GM23338 (cell line): ENCODE results near the gene GRAMD2B. TPM values are rescaled to one million over a fixed set of nuclear protein-coding genes. Genes with fewer than 3 reads are reported as not detected.

Experiments used
- ATAC-seq: fragments of 200-7000 bp; cut with Tn5 transposase; 3 replicates; pipeline ENCODE4 v1.9.1; 2020
- DNase-seq: peaks from one replicate; pipeline ENCODE4 v3.0.0-alpha.2; 2015; ENCODE audit warnings: low spot score
- H2AFZ ChIP-seq: fragments of 200-600 bp; sonication (generic); 2 replicates; pipeline ENCODE4 v1.8.0; 2016; ENCODE audit warnings: antibody characterized with exemption, mild to moderate bottlenecking, moderate library complexity
- H3F3A ChIP-seq: fragments of 200-600 bp; sonication (generic); replicated peaks from 2 replicates; pipeline ENCODE4 v1.8.0; 2017; ENCODE audit warnings: antibody characterized with exemption, mixed run types, low read depth
- H3K27ac ChIP-seq: fragments of 200-600 bp; sonication (generic); 2 replicates; pipeline ENCODE4 v1.6.1; 2016; ENCODE audit warnings: low read depth
- H3K27me3 ChIP-seq: fragments of 200-600 bp; sonication (generic); 2 replicates; pipeline ENCODE4 v1.8.0; 2016; ENCODE audit warnings: mild to moderate bottlenecking, mixed run types, moderate library complexity; ENCODE audit not compliant: insufficient read depth
- H3K36me3 ChIP-seq: fragments of 200-600 bp; sonication (generic); 2 replicates; pipeline ENCODE4 v1.8.0; 2016; ENCODE audit warnings: mild to moderate bottlenecking; ENCODE audit not compliant: insufficient read depth
- H3K4me1 ChIP-seq: fragments of 200-600 bp; sonication (generic); 2 replicates; pipeline ENCODE4 v1.8.0; 2016; ENCODE audit warnings: mild to moderate bottlenecking, moderate library complexity; ENCODE audit not compliant: insufficient read depth
- H3K4me2 ChIP-seq: fragments of 200-600 bp; sonication (generic); 2 replicates; pipeline ENCODE4 v1.7.1; 2017; ENCODE audit warnings: mixed run types
- H3K4me3 ChIP-seq: fragments of 200-600 bp; sonication (generic); 2 replicates; pipeline ENCODE4 v1.6.1; 2016; ENCODE audit warnings: mixed run types
- H3K79me2 ChIP-seq: fragments of 200-600 bp; sonication (generic); replicated peaks from 2 replicates; pipeline ENCODE4 v1.8.0; 2017; ENCODE audit warnings: mild to moderate bottlenecking; ENCODE audit not compliant: insufficient read depth
- H3K9me2 ChIP-seq: fragments of 200-600 bp; sonication (generic); 2 replicates; pipeline ENCODE4 v1.8.0; 2017; ENCODE audit not compliant: insufficient read depth
- H4K20me1 ChIP-seq: fragments of 200-600 bp; sonication (generic); replicated peaks from 2 replicates; pipeline ENCODE4 v1.8.0; 2017; ENCODE audit warnings: mild to moderate bottlenecking; ENCODE audit not compliant: insufficient read depth
- H3K27ac Mint-ChIP-seq: 2 replicates; pipeline ENCODE4 v1.8.0; 2020; ENCODE audit warnings: inconsistent platforms, mild to moderate bottlenecking, moderate library complexity, mixed read lengths
- H3K27me3 Mint-ChIP-seq: 3 replicates; pipeline ENCODE4 v1.8.0; 2022; ENCODE audit warnings: low read depth, mild to moderate bottlenecking, moderate library complexity, mixed read lengths, inconsistent platforms; ENCODE audit not compliant: insufficient read depth, poor library complexity
- H3K36me3 Mint-ChIP-seq: 3 replicates; pipeline ENCODE4 v1.8.0; 2021; ENCODE audit warnings: low read depth, mild to moderate bottlenecking, inconsistent platforms, moderate library complexity, mixed read lengths
- H3K4me1 Mint-ChIP-seq: 3 replicates; pipeline ENCODE4 v1.8.0; 2020; ENCODE audit warnings: mild to moderate bottlenecking, inconsistent platforms, mixed read lengths
- H3K4me3 Mint-ChIP-seq: 3 replicates; pipeline ENCODE4 v1.8.0; 2021; ENCODE audit warnings: moderate library complexity, mild to moderate bottlenecking, inconsistent platforms, mixed read lengths
- H3K9me3 Mint-ChIP-seq: 3 replicates; pipeline ENCODE4 v1.8.0; 2020; ENCODE audit warnings: moderate library complexity, mild to moderate bottlenecking, inconsistent platforms, mixed read lengths
- CREB1 ChIP-seq: fragments of 250-450 bp; sonication (Bioruptor Pico); IDR thresholded peaks from 2 replicates; pipeline ENCODE4 v1.5.0; 2020; ENCODE audit warnings: low read depth, mild to moderate bottlenecking, moderate library complexity
- CTCF ChIP-seq, 2 experiments: fragments of 200-600 bp in 1 of 2; sonication (generic) in 1 of 2; conservative IDR thresholded peaks; 2 replicates each; pipeline versions ENCODE4 v1.5.1 to v1.6.1; 2016 to 2017; ENCODE audit warnings: antibody characterized with exemption in 2 of 2, low read depth in 2 of 2, mild to moderate bottlenecking in 2 of 2, moderate library complexity in 1 of 2
- ETS1 ChIP-seq: IDR thresholded peaks from 2 replicates; pipeline ENCODE4 v1.6.1; 2016; ENCODE audit warnings: antibody characterized with exemption
- EZH2 ChIP-seq: fragments of 200-600 bp; sonication (generic); IDR thresholded peaks from one replicate; pipeline ENCODE4 v1.8.0; 2017; ENCODE audit warnings: antibody characterized with exemption, mild to moderate bottlenecking, low read depth; ENCODE audit not compliant: unreplicated experiment
- EZH2phosphoT487 ChIP-seq: fragments of 200-600 bp; sonication (generic); IDR thresholded peaks from one replicate; pipeline ENCODE4 v1.8.1; 2018; ENCODE audit warnings: antibody characterized with exemption; ENCODE audit not compliant: unreplicated experiment
- JUNB ChIP-seq: IDR thresholded peaks from one replicate; pipeline ENCODE4 v1.6.1; 2016; ENCODE audit warnings: antibody characterized with exemption; ENCODE audit not compliant: unreplicated experiment
- NANOG ChIP-seq: IDR thresholded peaks from 2 replicates; pipeline ENCODE4 v1.6.1; 2016; ENCODE audit warnings: antibody characterized with exemption, borderline replicate concordance
- POLR2AphosphoS5 ChIP-seq: IDR thresholded peaks from 2 replicates; pipeline ENCODE4 v1.6.1; 2016; ENCODE audit warnings: antibody characterized with exemption, low read depth
- REST ChIP-seq: IDR thresholded peaks from one replicate; pipeline ENCODE4 v1.6.1; 2018; ENCODE audit warnings: antibody characterized with exemption; ENCODE audit not compliant: unreplicated experiment
- STAT1 ChIP-seq: IDR thresholded peaks from one replicate; pipeline ENCODE4 v1.6.1; 2016; ENCODE audit warnings: antibody characterized with exemption; ENCODE audit not compliant: unreplicated experiment
- ZNF114 ChIP-seq: fragments of 250-450 bp; sonication (Bioruptor Pico); IDR thresholded peaks from 2 replicates; pipeline ENCODE4 v1.5.0; 2020; ENCODE audit warnings: mild to moderate bottlenecking, moderate library complexity
- ZNF331 ChIP-seq: fragments of 250-450 bp; sonication (Bioruptor Pico); IDR thresholded peaks from 2 replicates; pipeline ENCODE4 v1.5.0; 2020; ENCODE audit warnings: low read depth, mild to moderate bottlenecking, moderate library complexity
- polyA plus RNA-seq: library from polyadenylated mRNA; unstranded; fragments of >200 nt; fragmentation: Nextera tagmentation; extraction: Ambion mirVana; gene quantifications from 2 replicates; pipeline ENCODE4 v1.2.1, GENCODE V29; 2016
- total RNA-seq: library from RNA; depleted of rRNA; stranded (reverse); fragments of >200 nt; shearing (Covaris generic); gene quantifications from 2 replicates; pipeline ENCODE4 v1.2.3, GENCODE V29; 2014
- TF ChIP-seq, protein P1 (sequence below): fragments of 250-450 bp; sonication (Bioruptor Pico); IDR thresholded peaks from 2 replicates; pipeline ENCODE4 v1.5.0; 2020; ENCODE audit warnings: mild to moderate bottlenecking, moderate library complexity

GRAMD2B gene
- total and polyA plus RNA-seq, 2 experiments from 2014 or later = 9.7 to 16.9 TPM

GRCh38 chr5:126527892-126528291, 104.7 kb downstream of the GRAMD2B start:
- Histone ChIP-seq H2AFZ (no peak overlapping the region), H3K27me3 (no peaks in the 10 kb centered on the region), H3K4me3 (no peak overlapping the region), H3K4me1 (no peaks in the 10 kb centered on the region), H3K9me2 (no peaks in the 10 kb centered on the region), H3K4me2 (no peak overlapping the region), H3K79me2 (no peaks in the 10 kb centered on the region), H3K27ac (no peak overlapping the region), H3F3A (no peaks in the 10 kb centered on the region), H4K20me1 (no peaks in the 10 kb centered on the region), H3K36me3 (no peaks in the 10 kb centered on the region)
- Mint-ChIP-seq H3K9me3 (peaks cover 4% of the 10 kb centered on the region; the same call in 2 of the 3 replicates), H3K27me3 (peaks cover 2% of the 10 kb centered on the region), H3K4me1 (no peaks in the 10 kb centered on the region; the same call in 2 of the 3 replicates), H3K27ac (no peak overlapping the region), H3K36me3 (no peaks in the 10 kb centered on the region), H3K4me3 (no peak overlapping the region)
- DNase-seq (no peak), ATAC-seq (no peak)
- TF ChIP-seq NANOG (no peak), STAT1 (no peak), EZH2phosphoT487 (no peak), CTCF (conservative IDR thresholded peaks at IDR 0.05; ENCODE audit: low read depth in 2 of 2) (no peak), REST (no peak), CREB1 (CRISPR knock-in tag) (no peak), JUNB (no peak), EZH2 (no peak), ETS1 (no peak), ZNF114 (CRISPR knock-in tag) (no peak), ZNF331 (CRISPR knock-in tag) (no peak), POLR2AphosphoS5 (no peak)
- TF ChIP-seq, protein P1, sequence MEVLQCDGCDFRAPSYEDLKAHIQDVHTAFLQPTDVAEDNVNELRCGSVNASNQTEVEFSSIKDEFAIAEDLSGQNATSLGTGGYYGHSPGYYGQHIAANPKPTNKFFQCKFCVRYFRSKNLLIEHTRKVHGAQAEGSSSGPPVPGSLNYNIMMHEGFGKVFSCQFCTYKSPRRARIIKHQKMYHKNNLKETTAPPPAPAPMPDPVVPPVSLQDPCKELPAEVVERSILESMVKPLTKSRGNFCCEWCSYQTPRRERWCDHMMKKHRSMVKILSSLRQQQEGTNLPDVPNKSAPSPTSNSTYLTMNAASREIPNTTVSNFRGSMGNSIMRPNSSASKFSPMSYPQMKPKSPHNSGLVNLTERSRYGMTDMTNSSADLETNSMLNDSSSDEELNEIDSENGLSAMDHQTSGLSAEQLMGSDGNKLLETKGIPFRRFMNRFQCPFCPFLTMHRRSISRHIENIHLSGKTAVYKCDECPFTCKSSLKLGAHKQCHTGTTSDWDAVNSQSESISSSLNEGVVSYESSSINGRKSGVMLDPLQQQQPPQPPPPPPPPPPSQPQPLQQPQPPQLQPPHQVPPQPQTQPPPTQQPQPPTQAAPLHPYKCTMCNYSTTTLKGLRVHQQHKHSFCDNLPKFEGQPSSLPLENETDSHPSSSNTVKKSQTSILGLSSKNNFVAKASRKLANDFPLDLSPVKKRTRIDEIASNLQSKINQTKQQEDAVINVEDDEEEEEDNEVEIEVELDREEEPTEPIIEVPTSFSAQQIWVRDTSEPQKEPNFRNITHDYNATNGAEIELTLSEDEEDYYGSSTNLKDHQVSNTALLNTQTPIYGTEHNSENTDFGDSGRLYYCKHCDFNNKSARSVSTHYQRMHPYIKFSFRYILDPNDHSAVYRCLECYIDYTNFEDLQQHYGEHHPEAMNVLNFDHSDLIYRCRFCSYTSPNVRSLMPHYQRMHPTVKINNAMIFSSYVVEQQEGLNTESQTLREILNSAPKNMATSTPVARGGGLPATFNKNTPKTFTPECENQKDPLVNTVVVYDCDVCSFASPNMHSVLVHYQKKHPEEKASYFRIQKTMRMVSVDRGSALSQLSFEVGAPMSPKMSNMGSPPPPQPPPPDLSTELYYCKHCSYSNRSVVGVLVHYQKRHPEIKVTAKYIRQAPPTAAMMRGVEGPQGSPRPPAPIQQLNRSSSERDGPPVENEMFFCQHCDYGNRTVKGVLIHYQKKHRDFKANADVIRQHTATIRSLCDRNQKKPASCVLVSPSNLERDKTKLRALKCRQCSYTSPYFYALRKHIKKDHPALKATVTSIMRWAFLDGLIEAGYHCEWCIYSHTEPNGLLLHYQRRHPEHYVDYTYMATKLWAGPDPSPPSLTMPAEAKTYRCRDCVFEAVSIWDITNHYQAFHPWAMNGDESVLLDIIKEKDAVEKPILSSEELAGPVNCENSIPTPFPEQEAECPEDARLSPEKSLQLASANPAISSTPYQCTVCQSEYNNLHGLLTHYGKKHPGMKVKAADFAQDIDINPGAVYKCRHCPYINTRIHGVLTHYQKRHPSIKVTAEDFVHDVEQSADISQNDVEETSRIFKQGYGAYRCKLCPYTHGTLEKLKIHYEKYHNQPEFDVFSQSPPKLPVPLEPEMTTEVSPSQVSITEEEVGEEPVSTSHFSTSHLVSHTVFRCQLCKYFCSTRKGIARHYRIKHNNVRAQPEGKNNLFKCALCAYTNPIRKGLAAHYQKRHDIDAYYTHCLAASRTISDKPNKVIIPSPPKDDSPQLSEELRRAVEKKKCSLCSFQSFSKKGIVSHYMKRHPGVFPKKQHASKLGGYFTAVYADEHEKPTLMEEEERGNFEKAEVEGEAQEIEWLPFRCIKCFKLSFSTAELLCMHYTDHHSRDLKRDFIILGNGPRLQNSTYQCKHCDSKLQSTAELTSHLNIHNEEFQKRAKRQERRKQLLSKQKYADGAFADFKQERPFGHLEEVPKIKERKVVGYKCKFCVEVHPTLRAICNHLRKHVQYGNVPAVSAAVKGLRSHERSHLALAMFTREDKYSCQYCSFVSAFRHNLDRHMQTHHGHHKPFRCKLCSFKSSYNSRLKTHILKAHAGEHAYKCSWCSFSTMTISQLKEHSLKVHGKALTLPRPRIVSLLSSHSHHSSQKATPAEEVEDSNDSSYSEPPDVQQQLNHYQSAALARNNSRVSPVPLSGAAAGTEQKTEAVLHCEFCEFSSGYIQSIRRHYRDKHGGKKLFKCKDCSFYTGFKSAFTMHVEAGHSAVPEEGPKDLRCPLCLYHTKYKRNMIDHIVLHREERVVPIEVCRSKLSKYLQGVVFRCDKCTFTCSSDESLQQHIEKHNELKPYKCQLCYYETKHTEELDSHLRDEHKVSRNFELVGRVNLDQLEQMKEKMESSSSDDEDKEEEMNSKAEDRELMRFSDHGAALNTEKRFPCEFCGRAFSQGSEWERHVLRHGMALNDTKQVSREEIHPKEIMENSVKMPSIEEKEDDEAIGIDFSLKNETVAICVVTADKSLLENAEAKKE (CRISPR knock-in tag) = no peak
